Measurements from ENCODE around the gene ZNF516.

The ZNF516 gene

GRCh38 chr18:76432274-76432755 lies 62.7 kb downstream of the ZNF516 start:
- Histone ChIP-seq H3K27ac (ENCODE audit: insufficient read depth, low read length, poor library complexity, severe bottlenecking) (no peak overlapping the region), H3K4me1 (ENCODE audit: control insufficient read depth, insufficient read depth, low read length, poor library complexity, severe bottlenecking) (no peaks in the 10 kb centered on the region), H3K9me3 (ENCODE audit: control insufficient read depth, low read length) (no peaks in the 10 kb centered on the region), H3K27me3 (replicated peaks; ENCODE audit: control insufficient read depth, insufficient read depth, low read length, poor library complexity, severe bottlenecking) (no peaks in the 10 kb centered on the region), H3K36me3 (ENCODE audit: control insufficient read depth, insufficient read depth, low read length) (no peaks in the 10 kb centered on the region), H3K4me3 (ENCODE audit: insufficient read depth, low read depth, low read length, poor library complexity, severe bottlenecking) (no peak overlapping the region)
- DNase-seq: no peak

DNA sequence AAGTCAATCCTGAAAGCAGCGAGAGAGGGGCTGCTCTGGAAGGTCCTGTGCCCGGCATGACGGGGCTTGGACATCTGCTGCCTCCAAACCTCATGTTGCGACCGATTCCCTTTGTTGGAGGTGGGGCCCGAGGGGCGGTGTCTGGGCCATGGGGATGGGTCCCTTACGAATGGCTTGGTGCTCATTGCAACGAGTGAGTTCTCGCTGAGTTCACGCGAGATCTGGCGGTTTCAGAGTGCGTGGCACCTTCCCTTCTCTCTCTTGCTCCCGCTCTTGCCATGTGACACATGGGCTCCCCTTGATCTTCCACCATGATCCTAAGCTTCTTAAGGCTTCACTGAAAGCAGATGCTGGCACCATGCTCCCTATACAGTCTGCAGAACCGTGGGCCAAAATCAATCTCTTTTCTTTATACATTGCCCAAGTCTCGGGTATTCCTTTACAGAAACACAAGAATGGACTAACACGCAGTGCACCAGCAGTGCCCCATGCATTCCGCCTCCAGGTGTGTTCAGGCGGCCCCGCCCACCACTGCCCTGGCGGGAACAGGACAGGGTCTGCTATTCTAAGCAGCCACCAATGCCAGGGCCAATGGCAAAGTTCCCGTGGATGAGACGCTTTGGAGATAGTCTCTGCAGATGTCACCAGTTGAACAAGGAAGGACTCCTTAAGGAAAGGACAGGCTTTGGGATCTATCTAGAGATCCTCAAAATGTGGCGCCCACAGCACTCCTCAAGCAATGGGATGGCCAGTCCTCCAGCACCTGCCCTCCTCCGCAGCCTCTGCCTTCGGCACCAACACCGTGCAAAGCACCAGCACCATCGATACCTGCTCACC lies 63.4 kb downstream of the ZNF516 start:
- H3K27ac ChIP-seq (ENCODE audit: insufficient read depth, low read length, poor library complexity, severe bottlenecking): no peak overlapping the region
- no peak overlapping the region for H3K4me3 ChIP-seq (ENCODE audit: insufficient read depth, low read depth, low read length, poor library complexity, severe bottlenecking)
- H3K4me1 ChIP-seq (ENCODE audit: control insufficient read depth, insufficient read depth, low read length, poor library complexity, severe bottlenecking): no peaks in the 10 kb centered on the region
- no peaks in the 10 kb centered on the region for H3K27me3 ChIP-seq (replicated peaks; ENCODE audit: control insufficient read depth, insufficient read depth, low read length, poor library complexity, severe bottlenecking)
- H3K36me3 ChIP-seq (ENCODE audit: control insufficient read depth, insufficient read depth, low read length): no peaks in the 10 kb centered on the region
- H3K9me3 ChIP-seq (ENCODE audit: control insufficient read depth, low read length): no peaks in the 10 kb centered on the region
- DNase-seq: no peak

DNA sequence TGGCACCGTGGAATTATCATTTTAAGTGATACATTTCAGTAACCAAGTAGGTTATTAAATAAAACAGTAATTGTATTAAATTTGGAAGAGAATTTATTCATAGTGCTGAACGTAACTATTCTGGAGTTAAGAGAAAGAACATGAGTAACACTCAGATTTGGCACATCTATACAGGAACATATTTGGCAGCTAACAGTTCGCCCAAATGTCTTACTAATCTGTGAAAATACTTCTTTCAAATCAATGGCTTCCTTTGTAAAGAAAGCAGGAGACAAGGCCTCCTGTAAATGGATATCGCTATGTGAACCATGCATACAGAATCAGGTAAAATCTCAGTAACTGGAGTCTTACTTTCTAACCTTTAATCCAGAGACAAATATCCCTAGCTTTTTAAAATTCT lies 64.4 kb downstream of the ZNF516 start:
- H3K27ac ChIP-seq (ENCODE audit: insufficient read depth, low read length, poor library complexity, severe bottlenecking): no peak overlapping the region
- H3K36me3 ChIP-seq (ENCODE audit: control insufficient read depth, insufficient read depth, low read length): no peaks in the 10 kb centered on the region
- no peaks in the 10 kb centered on the region for H3K4me1 ChIP-seq (ENCODE audit: control insufficient read depth, insufficient read depth, low read length, poor library complexity, severe bottlenecking)
- no peaks in the 10 kb centered on the region for H3K9me3 ChIP-seq (ENCODE audit: control insufficient read depth, low read length)
- DNase-seq: no peak
- H3K27me3 ChIP-seq (replicated peaks; ENCODE audit: control insufficient read depth, insufficient read depth, low read length, poor library complexity, severe bottlenecking): no peaks in the 10 kb centered on the region
- no peak overlapping the region for H3K4me3 ChIP-seq (ENCODE audit: insufficient read depth, low read depth, low read length, poor library complexity, severe bottlenecking)

DNA sequence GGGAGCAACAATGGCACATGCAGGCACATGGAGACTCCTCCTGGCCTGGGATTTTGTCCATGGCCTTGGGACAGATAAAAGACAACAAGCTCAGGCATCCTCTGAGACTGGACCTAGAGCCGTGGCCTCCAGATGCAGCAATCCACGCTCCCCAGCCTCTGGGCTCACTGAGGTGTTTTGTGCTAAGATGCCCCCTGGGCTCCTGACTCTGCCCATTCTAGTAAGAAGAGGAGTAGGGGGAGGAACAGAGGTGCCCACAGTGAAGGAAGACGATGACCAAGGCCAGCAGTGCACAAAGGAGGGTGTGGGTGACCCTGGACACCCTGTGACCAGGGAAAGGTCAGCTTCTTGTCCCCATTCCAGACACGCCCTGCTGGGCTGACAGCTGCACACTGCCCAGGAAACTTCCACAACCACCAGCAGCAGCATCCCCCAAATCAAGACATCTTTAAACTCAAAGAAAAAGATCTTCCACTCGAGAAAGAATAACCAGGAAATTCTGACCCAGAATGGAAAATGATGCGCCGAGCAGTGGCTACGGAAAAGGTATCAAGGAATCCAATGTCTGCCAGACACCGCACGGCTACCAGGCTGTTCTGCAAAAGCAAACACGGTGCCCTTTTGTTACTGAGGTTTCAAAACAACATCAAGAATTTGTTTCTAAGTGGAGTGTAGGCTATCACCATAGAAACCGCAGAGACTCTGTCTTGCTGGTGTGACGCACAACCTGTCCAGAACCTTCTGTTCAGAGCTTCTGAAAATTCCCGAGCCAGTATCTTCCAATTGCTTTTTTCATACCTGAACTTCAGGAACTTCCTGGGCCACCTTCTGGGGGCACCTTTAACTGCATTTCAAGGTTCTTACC lies 65.5 kb downstream of the ZNF516 start:
- H3K9me3 ChIP-seq (ENCODE audit: control insufficient read depth, low read length): no peaks in the 10 kb centered on the region
- no peak overlapping the region for H3K27ac ChIP-seq (ENCODE audit: insufficient read depth, low read length, poor library complexity, severe bottlenecking)
- H3K27me3 ChIP-seq (replicated peaks; ENCODE audit: control insufficient read depth, insufficient read depth, low read length, poor library complexity, severe bottlenecking): no peaks in the 10 kb centered on the region
- no peak for DNase-seq
- H3K36me3 ChIP-seq (ENCODE audit: control insufficient read depth, insufficient read depth, low read length): no peaks in the 10 kb centered on the region
- no peaks in the 10 kb centered on the region for H3K4me1 ChIP-seq (ENCODE audit: control insufficient read depth, insufficient read depth, low read length, poor library complexity, severe bottlenecking)
- no peak overlapping the region for H3K4me3 ChIP-seq (ENCODE audit: insufficient read depth, low read depth, low read length, poor library complexity, severe bottlenecking)

GRCh38 chr18:76428396-76429261 lies 66.4 kb downstream of the ZNF516 start:
- H3K27me3 ChIP-seq (replicated peaks; ENCODE audit: control insufficient read depth, insufficient read depth, low read length, poor library complexity, severe bottlenecking): no peaks in the 10 kb centered on the region
- no peak overlapping the region for H3K4me3 ChIP-seq (ENCODE audit: insufficient read depth, low read depth, low read length, poor library complexity, severe bottlenecking)
- no peaks in the 10 kb centered on the region for H3K36me3 ChIP-seq (ENCODE audit: control insufficient read depth, insufficient read depth, low read length)
- H3K9me3 ChIP-seq (ENCODE audit: control insufficient read depth, low read length): no peaks in the 10 kb centered on the region
- H3K27ac ChIP-seq (ENCODE audit: insufficient read depth, low read length, poor library complexity, severe bottlenecking): no peak overlapping the region
- no peak for DNase-seq
- H3K4me1 ChIP-seq (ENCODE audit: control insufficient read depth, insufficient read depth, low read length, poor library complexity, severe bottlenecking): no peaks in the 10 kb centered on the region

DNA sequence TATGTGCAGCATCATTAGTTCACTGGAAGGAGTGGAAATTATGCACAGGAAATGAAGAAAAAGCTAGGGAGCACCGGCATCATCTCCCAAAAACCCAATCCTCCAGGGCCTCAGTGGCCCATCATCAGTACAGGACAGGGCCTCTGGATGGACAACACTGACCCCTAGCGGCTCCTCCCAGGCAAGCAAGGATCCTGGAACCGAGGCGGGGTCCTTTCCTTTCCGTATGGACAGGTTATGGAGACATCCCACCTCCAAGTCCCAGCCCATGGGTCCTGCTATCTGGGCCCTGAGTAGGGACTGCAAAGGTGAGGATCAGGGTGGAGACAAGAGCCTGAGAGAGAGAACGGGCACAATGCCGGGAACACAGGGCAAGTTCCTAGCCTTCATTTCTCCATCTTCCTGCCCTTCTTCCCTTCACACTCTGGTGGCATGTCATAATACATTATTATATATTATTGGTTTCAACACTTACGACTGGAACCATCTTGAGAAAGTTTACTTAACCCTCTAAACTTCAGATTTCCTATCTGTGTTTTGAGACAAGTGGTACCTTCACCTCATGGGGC lies 68.2 kb downstream of the ZNF516 start:
- H3K36me3 ChIP-seq (ENCODE audit: control insufficient read depth, insufficient read depth, low read length): no peaks in the 10 kb centered on the region
- H3K27ac ChIP-seq (ENCODE audit: insufficient read depth, low read length, poor library complexity, severe bottlenecking): no peak overlapping the region
- H3K27me3 ChIP-seq (replicated peaks; ENCODE audit: control insufficient read depth, insufficient read depth, low read length, poor library complexity, severe bottlenecking): no peaks in the 10 kb centered on the region
- no peak overlapping the region for H3K4me3 ChIP-seq (ENCODE audit: insufficient read depth, low read depth, low read length, poor library complexity, severe bottlenecking)
- no peaks in the 10 kb centered on the region for H3K9me3 ChIP-seq (ENCODE audit: control insufficient read depth, low read length)
- no peaks in the 10 kb centered on the region for H3K4me1 ChIP-seq (ENCODE audit: control insufficient read depth, insufficient read depth, low read length, poor library complexity, severe bottlenecking)
- DNase-seq: no peak

DNA sequence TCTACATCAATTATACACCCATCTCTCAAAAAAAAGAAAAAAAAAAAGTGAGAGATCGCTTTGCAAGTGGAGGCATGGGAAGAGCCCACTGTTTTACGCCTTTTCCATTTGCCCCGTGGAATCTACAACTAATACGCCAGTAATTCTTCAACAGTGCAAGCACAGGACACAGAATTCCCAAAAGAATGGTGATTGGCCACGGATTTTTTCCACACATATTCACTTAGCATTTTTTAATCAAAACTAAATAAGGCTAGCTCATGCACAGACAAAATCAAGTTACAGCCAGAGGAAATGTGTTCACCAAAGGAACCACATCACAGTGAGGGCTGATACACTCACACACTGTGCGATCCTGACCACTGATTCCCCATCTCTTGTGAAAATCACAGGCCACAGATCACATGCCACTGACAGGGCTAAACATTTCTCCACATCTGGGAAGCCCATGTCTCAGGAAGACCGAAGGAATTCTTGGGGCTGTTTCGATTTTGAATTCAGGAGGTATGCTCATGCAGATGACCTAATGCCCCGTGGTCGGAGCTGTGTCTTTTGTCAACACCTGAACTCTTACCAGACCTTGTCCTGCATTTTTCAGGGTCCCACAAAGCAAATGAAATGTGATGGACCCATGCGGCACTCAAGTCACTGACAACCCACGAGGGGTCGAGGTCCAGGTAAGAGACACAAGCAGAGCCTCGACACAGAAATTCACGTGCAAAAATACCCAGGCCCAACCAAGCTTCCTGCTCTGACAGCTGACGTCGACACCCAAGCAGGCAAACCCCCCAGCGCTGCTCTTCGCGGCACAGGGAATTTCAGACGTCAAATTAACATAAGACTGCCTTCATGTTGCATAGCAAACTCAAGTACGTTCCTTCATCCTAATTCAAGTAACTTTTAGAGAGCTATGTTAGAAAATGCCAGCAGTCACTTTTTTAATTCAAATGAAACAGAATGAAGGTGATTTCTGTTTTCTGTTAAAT lies 69.6 kb downstream of the ZNF516 start:
- no peaks in the 10 kb centered on the region for H3K4me1 ChIP-seq (ENCODE audit: control insufficient read depth, insufficient read depth, low read length, poor library complexity, severe bottlenecking)
- H3K4me3 ChIP-seq (ENCODE audit: insufficient read depth, low read depth, low read length, poor library complexity, severe bottlenecking): no peak overlapping the region
- no peaks in the 10 kb centered on the region for H3K27me3 ChIP-seq (replicated peaks; ENCODE audit: control insufficient read depth, insufficient read depth, low read length, poor library complexity, severe bottlenecking)
- no peaks in the 10 kb centered on the region for H3K36me3 ChIP-seq (ENCODE audit: control insufficient read depth, insufficient read depth, low read length)
- no peak overlapping the region for H3K27ac ChIP-seq (ENCODE audit: insufficient read depth, low read length, poor library complexity, severe bottlenecking)
- no peak for DNase-seq
- no peaks in the 10 kb centered on the region for H3K9me3 ChIP-seq (ENCODE audit: control insufficient read depth, low read length)

DNA sequence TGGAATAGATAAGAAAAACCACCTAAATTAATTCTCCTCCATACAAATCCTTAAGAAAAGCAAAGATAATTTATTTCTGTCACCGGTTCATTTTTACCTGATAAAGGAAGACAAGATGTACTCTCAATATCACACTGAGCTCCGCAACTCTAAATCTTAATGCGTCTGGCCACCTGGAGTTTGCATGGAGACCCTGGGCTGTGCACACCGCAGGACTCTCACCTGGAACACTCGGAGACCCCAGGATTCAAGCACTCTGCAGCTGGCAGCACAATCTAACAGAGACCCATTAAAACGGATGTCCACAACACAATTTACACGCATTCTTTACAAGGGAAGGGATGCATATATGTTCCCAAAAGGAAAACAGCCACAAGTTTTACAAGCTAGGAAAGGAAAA lies 72.2 kb downstream of the ZNF516 start:
- DNase-seq: no peak
- no peak overlapping the region for H3K27ac ChIP-seq (ENCODE audit: insufficient read depth, low read length, poor library complexity, severe bottlenecking)
- no peaks in the 10 kb centered on the region for H3K4me1 ChIP-seq (ENCODE audit: control insufficient read depth, insufficient read depth, low read length, poor library complexity, severe bottlenecking)
- no peaks in the 10 kb centered on the region for H3K9me3 ChIP-seq (ENCODE audit: control insufficient read depth, low read length)
- no peaks in the 10 kb centered on the region for H3K36me3 ChIP-seq (ENCODE audit: control insufficient read depth, insufficient read depth, low read length)
- H3K4me3 ChIP-seq (ENCODE audit: insufficient read depth, low read depth, low read length, poor library complexity, severe bottlenecking): no peak overlapping the region
- H3K27me3 ChIP-seq (replicated peaks; ENCODE audit: control insufficient read depth, insufficient read depth, low read length, poor library complexity, severe bottlenecking): no peaks in the 10 kb centered on the region
